HG02852 (cell line): ENCODE measurements around the gene ARL13B.
"Not testable (repeated sequence)": the region's sequence is repeated elsewhere in the genome, so short reads cannot be mapped to it uniquely, and the experiment has no call there.

ENCODE experiments used
- ATAC-seq: cut with Tn5 transposase; IDR thresholded peaks from one replicate; pipeline ENCODE4 v1.9.1; 2021; ENCODE audit warnings: mild to moderate bottlenecking, moderate library complexity; ENCODE audit not compliant: unreplicated experiment

ARL13B gene

DNA sequence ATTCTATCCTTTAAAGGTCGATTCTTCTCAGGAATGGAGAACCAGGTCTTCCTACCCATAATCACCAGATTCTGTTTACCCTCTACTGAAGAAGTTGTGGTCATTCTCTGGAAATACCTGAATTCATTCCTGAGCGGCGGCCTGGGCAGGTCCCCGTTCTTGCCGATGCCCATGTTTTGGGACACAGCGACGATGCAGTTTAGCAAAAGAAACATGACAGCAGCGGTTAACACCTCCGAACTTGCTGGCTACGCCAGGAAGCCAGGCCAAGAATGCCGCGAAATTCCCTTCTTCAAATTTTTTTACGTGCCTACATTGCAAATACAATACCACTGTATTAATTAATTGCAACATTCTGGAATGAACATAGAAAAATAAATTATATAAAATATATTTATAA lies 81.3 kb downstream of the ARL13B start:
- no peak for ATAC-seq

DNA sequence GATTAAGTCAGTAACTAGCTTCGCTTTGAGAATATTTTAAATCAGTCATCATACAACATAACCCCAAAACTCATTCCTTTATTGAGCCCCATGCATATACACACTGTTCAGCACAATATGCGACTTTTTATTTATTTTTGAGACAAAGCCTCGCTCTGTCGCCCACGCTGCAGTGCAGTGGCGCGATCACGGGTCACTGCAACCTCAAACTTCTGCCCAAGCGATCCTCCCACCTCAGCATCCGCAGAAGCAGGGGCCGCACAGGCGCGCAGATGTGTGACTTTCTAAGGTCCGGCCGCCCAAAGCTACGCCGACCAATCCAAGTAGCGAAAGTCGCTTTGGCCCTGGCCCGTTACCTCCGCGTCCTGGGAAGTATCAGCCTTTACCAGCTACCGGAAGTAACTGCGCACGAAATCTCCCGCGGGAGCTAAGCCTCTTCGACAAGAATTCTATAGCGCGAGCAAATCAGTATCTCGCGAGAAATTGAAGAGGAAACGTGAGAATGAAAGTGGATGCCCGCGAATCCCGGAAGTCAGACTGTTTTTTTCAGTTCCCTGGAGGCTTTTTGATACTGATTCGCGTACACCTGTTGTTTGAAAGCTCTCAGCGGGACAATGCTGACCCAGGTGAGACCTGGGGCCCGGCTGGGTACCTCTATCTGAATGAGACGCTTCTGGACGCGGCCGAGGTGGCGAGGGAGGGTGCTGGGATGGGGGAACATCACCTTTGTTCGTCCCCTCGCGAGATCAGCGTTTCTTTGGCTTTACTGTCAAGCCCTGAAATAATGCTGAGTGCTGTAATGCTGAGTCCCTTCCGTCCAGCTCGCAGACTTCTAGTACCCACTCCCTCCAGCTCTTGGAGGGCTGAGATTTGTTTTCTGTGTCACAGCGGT lies 82.8 kb downstream of the ARL13B start, which contains the start of the genes DHFR2 and NSUN3:
Gene DHFR2 (minus strand): TSS at position 404 of the 892 bp plus-strand sequence. CDS start 1,405 bp downstream, outside the sequence.
Gene NSUN3 (plus strand): TSS at position 549 of the 892 bp plus-strand sequence. CDS start 66 bp downstream, at position 615.
- peak; percentile 91 for ATAC-seq

DNA sequence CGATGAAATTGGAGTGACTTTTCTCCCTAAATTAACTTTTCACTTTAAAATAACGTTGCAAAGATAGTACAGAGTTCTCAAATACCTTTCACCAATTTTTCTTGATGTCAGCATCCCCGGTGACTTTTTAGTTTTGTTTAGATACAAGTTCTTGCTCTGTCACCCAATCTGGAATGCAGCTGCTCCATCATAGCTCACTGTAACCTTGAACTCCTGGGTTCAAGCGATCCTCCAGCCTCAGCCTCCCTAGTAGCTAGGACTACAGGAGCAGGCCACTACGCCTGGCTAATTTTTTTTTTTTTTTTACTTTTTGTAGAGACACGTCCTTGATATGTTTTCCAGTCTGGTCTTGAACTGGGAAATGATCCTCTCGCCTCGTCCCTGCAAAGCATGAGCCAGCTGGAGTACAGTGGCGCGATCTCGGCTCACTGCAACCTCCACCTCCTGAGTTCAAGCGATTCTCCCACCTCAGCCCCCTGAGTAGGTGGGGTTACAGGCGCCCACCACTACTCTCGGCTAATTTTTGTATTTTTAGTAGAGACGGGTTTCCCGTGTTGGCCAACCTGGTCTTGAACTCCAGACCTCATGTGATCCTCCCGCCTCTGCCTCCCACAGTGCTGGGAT lies 83.7 kb downstream of the ARL13B start:
- ATAC-seq, result no peak

- ATAC-seq, result no peak
These were observed 84.4 kb downstream of the ARL13B start for GRCh38 chr3:94064243-94064860.

- no peak for ATAC-seq
These were observed 85.2 kb downstream of the ARL13B start for GRCh38 chr3:94065122-94065521.

- ATAC-seq, result no peak
These were observed 86.0 kb downstream of the ARL13B start for GRCh38 chr3:94065819-94066480.

- no peak for ATAC-seq
These were observed 86.8 kb downstream of the ARL13B start for GRCh38 chr3:94066506-94067500.

GRCh38 chr3:94069194-94069813 lies 89.3 kb downstream of the ARL13B start:
- ATAC-seq, result no peak

DNA sequence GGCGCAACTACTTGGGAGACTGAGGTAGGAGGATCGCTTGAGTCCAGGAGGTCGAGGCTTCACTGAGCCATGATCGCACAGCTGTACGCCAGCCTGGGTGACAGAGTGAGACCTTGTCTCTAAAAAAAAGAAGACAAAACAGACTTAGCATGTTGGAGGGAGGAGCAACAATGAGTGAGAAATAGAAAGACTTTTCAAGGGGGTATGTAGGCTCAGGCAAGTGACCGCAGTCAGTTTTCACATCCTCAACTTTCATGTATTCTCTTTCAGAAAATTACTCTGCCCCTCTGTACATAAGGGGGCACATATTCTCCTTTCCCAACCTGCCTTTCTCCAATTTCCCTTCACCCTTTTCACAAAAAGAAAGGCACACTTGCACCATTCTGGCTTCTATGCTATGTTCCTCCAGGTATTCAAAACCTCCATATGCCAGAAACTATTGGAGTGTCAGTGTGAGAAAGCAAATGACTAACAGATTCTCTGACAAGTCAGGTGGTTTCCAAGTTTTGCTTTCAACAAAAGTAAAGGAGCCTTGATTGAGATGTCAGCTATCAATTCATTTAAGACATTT lies 90.5 kb downstream of the ARL13B start:
- ATAC-seq, result peak; percentile 74

DNA sequence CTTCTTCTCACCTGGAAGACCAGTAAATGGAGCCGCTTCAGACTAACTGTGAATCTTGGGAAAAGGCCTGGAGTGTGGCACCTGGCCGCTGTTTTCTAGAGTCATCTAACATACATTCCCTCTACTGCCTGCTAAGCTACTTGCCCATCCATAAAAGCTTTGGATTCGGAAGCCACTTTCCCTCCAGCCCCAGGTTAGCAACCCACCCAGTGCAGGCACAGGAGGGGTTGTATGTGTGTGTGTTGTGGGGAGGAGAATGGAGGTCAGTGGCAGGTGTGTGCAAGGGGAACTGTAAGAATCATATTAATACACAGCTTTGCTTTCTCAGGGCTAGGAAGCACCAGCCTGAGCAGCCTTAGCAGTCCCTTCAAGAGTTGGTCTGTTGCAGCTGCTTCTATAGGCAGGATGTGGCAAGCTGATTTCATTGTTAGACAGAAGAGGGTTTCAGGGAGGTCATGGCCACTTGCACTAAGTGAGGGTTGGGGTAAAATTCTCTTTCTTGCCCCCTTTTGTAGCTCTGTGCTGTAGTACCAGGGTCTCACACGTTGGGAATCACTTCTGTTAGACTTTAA lies 91.8 kb downstream of the ARL13B start:
- peak; percentile 84 for ATAC-seq

GRCh38 chr3:94076055-94076454 lies 96.1 kb downstream of the ARL13B start:
- ATAC-seq, result no peak

- not testable (repeated sequence) for ATAC-seq
These were observed 100.6 kb downstream of the ARL13B start for GRCh38 chr3:94080552-94080951.

DNA sequence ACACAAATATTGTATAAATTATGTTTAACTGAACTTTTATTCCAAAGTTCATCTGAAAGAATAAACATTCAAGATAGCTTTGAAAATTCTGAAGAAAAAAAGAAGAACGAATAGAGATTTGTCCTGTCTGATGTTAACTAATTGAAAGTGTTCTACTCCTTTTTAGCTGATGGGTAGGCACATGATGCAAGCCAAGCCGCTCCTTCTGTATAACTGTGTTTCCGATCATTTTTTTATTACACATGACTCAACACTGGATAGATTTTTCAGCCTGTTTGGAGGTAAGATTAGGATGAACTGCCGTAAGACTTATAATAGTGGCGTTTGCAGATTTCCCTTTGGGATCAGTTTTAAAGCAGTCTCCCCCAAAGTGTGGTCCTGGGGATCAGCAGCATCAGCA lies 101.9 kb downstream of the ARL13B start:
- no peak for ATAC-seq

GRCh38 chr3:94082391-94082937 lies 102.5 kb downstream of the ARL13B start:
- ATAC-seq, result no peak

DNA sequence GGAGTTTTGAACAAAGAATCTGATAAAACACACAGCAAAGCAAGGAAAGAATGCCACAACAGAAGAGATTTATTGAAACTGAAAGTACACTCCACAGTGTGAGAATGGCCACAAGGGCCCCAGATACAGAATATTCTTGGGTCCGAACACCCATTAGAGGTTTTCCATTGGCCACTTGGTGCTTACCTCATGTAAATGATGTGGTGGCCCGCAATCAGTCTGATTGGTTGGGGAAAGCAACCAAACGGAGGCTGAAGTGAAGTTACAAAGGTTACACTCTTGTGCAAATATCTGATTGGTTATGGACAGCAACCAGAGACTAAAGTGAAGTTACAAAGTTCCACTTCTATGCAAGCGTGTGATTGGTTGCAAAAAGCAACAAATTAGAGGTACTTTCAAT lies 103.3 kb downstream of the ARL13B start:
- ATAC-seq, result peak; percentile 78

DNA sequence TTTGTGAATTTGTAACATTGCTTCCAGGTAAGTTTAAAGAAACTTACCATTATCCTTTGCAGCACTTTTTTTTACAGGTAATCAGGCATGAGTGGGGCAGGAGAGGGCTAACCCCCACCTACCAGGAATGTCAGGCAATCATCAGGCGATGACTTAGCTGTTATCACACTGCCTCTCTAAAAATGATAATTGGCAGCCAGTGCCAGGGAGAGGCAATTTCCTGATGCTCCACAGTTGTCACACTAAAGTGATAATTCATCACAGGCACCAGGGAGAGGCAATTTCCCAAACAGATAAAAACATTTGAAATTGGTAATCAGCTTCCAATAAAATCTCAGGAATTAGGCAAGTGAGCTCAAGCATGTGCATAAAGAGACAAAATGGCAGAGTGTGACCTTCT lies 109.2 kb downstream of the ARL13B start:
- no peak for ATAC-seq

DNA sequence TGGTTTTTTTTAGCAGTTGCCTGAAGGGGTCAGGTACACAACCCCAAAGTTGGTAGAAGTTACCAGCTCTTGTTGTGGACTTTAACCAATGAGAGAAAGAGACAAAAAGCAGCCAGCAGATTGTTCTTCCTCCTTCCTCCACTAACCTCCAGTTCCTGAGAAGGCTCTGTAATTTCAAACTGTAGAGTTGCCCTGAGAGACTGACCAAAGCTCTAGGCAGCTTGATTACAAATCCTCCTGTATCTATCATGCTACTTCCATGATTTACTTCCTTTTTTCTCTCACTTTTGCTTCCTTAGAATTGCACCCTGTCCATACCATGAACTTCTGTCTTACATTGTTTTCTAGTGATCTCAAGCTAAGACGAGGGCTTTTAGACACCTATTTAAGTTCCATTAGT lies 112.1 kb downstream of the ARL13B start:
- no peak for ATAC-seq

DNA sequence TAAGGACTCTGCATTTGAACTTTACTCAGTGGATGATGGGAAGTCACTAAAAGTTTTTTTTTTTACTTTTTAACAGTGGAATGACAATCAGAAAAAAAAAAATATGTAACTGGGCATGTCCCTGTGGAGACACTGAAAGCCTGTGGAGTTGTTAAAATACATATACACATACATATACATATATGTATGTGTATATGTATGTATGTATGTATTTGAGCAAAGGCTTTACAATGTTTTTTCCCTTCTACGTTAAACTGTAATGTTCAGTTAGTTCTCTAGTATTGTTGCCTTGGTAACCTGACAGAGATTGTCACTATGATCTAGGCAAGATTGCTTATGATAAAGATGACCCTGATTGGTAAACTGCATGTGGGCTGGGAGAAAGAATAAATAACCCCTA lies 113.2 kb downstream of the ARL13B start:
- ATAC-seq, result no peak
